ENCODE results near the gene PPP3CB. TPM values are rescaled to one million over a fixed set of nuclear protein-coding genes. Genes with fewer than 3 reads are reported as not detected.

The PPP3CB gene
- total RNA-seq, 1 donor from 2014 or later, result 64.1 TPM

DNA sequence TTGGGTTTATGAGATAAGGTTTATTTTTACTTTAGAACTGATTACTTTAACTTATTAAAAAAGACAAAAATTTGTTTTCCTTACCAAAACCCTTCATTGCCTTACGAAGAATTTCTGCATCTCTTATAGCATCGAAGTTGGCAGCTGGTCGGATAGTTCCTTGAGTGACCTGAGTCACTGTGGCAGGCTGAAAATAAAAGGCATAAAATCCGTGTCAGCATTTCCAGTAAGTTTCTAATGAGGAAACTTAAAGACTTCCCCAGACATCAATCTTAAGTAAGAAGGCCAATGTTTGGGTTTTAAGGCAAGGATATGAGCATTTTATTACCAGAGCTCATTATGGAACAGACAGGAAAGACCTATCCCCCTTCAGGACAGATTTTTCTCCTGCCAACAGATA lies 107.6 kb downstream of the PPP3CB start:
- DNase-seq, result no peak
- intact Hi-C loops (cut with DNase I), result no loop called here
- no peak for ATAC-seq (ENCODE audit: poor library complexity)

DNA sequence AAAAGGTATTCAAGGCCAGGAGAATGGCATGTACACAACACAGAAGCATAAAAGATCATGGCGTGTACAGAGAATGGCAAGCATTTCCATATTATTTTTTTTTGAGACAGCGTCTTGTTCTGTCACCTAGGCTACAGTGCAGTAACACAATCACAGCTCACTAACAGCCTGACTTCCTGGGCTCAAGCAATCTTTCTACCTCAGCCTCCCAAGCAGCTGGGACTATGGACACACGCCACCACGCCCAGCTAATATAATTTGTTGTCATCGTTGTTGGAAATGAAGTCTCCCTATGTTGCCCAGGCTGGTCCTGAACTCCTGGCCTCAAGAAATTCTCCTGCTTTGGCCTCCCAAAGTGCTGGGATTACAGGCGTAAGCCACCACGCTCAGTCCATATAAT lies 109.2 kb downstream of the PPP3CB start:
- no peak for ATAC-seq (ENCODE audit: poor library complexity)
- DNase-seq, result no peak
- intact Hi-C loops (cut with DNase I), result no loop called here

Other genes with a start within 250 kb of the PPP3CB start
- 7.8 TPM for gene DNAJC9, start 248.8 kb downstream of the PPP3CB start, total RNA-seq
- gene MRPS16, start 243.4 kb downstream of the PPP3CB start, total RNA-seq, result 102 TPM
- 1.5 TPM for gene CFAP70, start 137.2 kb downstream of the PPP3CB start, total RNA-seq
- gene ANXA7, start 82.0 kb downstream of the PPP3CB start, total RNA-seq, result 99.4 TPM
- 1.8 TPM for gene MSS51, start 62.5 kb downstream of the PPP3CB start, total RNA-seq
- gene USP54, start 95.3 kb upstream of the PPP3CB start, total RNA-seq, result 22.5 TPM
- gene MYOZ1, start 145.4 kb upstream of the PPP3CB start, total RNA-seq, result 0.38 TPM
- gene SYNPO2L, start 160.0 kb upstream of the PPP3CB start, total RNA-seq, result 213 TPM
- 3.5 TPM for gene AGAP5, start 202.1 kb upstream of the PPP3CB start, total RNA-seq
- gene SEC24C, start 248.3 kb upstream of the PPP3CB start, total RNA-seq, result 42.3 TPM